Neural cell (in vitro differentiated cells): ENCODE results near the gene RGS4. TPM values are rescaled to one million over a fixed set of nuclear protein-coding genes. Genes with fewer than 3 reads are reported as not detected.

ENCODE experiments used
- H2AFZ ChIP-seq: fragments of 200-600, 300-800 bp; sonication (generic), shearing (Covaris generic); 2 replicates; pipeline ENCODE4 v1.6.0; 2014; ENCODE audit warnings: low read depth, mild to moderate bottlenecking, antibody characterized with exemption, low read length, moderate library complexity
- H3F3A ChIP-seq: fragments of 200-600 bp; shearing (Covaris generic); 2 replicates; pipeline ENCODE4 v1.6.1; 2016; ENCODE audit warnings: mild to moderate bottlenecking, moderate library complexity, mixed read lengths, antibody characterized with exemption, low read length; ENCODE audit not compliant: insufficient read depth, poor library complexity, severe bottlenecking
- H3K27ac ChIP-seq: fragments of 200-600, 300-800 bp; sonication (generic), shearing (Covaris generic); 2 replicates; pipeline ENCODE4 v1.5.1; 2014; ENCODE audit warnings: mild to moderate bottlenecking, low read length, moderate library complexity
- H3K27me3 ChIP-seq: fragments of 300-800, 200-600 bp; sonication (generic), shearing (Covaris generic); 2 replicates; pipeline ENCODE4 v1.6.0; 2014; ENCODE audit warnings: mild to moderate bottlenecking, low read depth, low read length, moderate library complexity; ENCODE audit not compliant: insufficient read depth
- H3K36me3 ChIP-seq: fragments of 300-800, 200-600 bp; sonication (generic), shearing (Covaris generic); 2 replicates; pipeline ENCODE4 v1.5.1; 2014; ENCODE audit warnings: mild to moderate bottlenecking, antibody characterized with exemption, low read length, moderate library complexity; ENCODE audit not compliant: insufficient read depth
- H3K4me2 ChIP-seq: fragments of 300-800, 200-600 bp; sonication (generic), shearing (Covaris generic); 2 replicates; pipeline ENCODE4 v1.6.0; 2014; ENCODE audit warnings: mild to moderate bottlenecking, low read length
- H3K4me3 ChIP-seq: fragments of 300-800, 200-600 bp; sonication (generic), shearing (Covaris generic); 2 replicates; pipeline ENCODE4 v1.5.1; 2014; ENCODE audit warnings: mild to moderate bottlenecking, low read length, moderate library complexity
- H3K79me2 ChIP-seq: fragments of 200-600 bp; shearing (Covaris generic); replicated peaks from 2 replicates; pipeline ENCODE4 v1.6.0; 2014; ENCODE audit warnings: mild to moderate bottlenecking, low read length, moderate library complexity; ENCODE audit not compliant: insufficient read depth
- H3K9ac ChIP-seq: fragments of 300-800, 200-600 bp; sonication (generic), shearing (Covaris generic); 2 replicates; pipeline ENCODE4 v1.6.1; 2016; ENCODE audit warnings: mild to moderate bottlenecking, low read length, mixed read lengths
- H3K9me2 ChIP-seq: fragments of 200-600 bp; shearing (Covaris generic); 2 replicates; pipeline ENCODE4 v1.6.1; 2016; ENCODE audit warnings: mild to moderate bottlenecking, low read length, mixed read lengths; ENCODE audit not compliant: insufficient read depth
- H3K9me3 ChIP-seq: fragments of 200-600, 300-800 bp; sonication (generic), shearing (Covaris generic); 2 replicates; pipeline ENCODE4 v1.6.1; 2016; ENCODE audit warnings: mild to moderate bottlenecking, mixed run types, low read length, moderate library complexity, mixed read lengths
- H4K20me1 ChIP-seq: fragments of 200-600 bp; shearing (Covaris generic); 2 replicates; pipeline ENCODE4 v1.6.1; 2016; ENCODE audit warnings: mild to moderate bottlenecking, mixed run types; ENCODE audit not compliant: insufficient read depth
- EP300 ChIP-seq: fragments of 450-650 bp; conservative IDR thresholded peaks from 2 replicates; pipeline ENCODE4 v1.6.1; 2014; ENCODE audit warnings: antibody characterized with exemption, mild to moderate bottlenecking, moderate library complexity; ENCODE audit not compliant: poor library complexity, severe bottlenecking
- EZH2 ChIP-seq: fragments of 200-600, 300-800 bp; shearing (Covaris generic), sonication (generic); IDR thresholded peaks from 2 replicates; pipeline ENCODE4 v1.6.1; 2014; ENCODE audit warnings: antibody characterized with exemption, low read length, borderline replicate concordance, mild to moderate bottlenecking; ENCODE audit not compliant: insufficient read depth, poor library complexity, severe bottlenecking
- MXI1 ChIP-seq: fragments of 450-650 bp; conservative IDR thresholded peaks from 2 replicates; pipeline ENCODE4 v1.6.1; 2014; ENCODE audit warnings: antibody characterized with exemption, mild to moderate bottlenecking; ENCODE audit not compliant: poor library complexity, severe bottlenecking
- POLR2AphosphoS5 ChIP-seq: IDR thresholded peaks from 2 replicates; pipeline ENCODE4 v1.6.1; 2012
- RAD21 ChIP-seq: fragments of 450-650 bp; conservative IDR thresholded peaks from 2 replicates; pipeline ENCODE4 v1.6.1; 2014; ENCODE audit warnings: antibody characterized with exemption, mild to moderate bottlenecking, moderate library complexity
- SMC3 ChIP-seq: fragments of 450-650 bp; conservative IDR thresholded peaks from 2 replicates; pipeline ENCODE4 v1.6.1; 2014; ENCODE audit warnings: antibody characterized with exemption, mild to moderate bottlenecking, moderate library complexity; ENCODE audit not compliant: poor library complexity
- TAF1 ChIP-seq: IDR thresholded peaks from 2 replicates; pipeline ENCODE4 v1.6.1; 2012; ENCODE audit warnings: low read depth
- polyA plus RNA-seq: library from polyadenylated mRNA; depleted of rRNA; stranded (reverse); fragments of >200 nt; gene quantifications from 2 replicates; pipeline ENCODE4 v1.2.3, GENCODE V29; 2014
- TF ChIP-seq, protein P1 (sequence below): IDR thresholded peaks from 2 replicates; pipeline ENCODE4 v1.6.1; 2012; ENCODE audit warnings: borderline replicate concordance
- TF ChIP-seq, protein P2 (sequence below): fragments of 450-650 bp; IDR thresholded peaks from 2 replicates; pipeline ENCODE4 v1.5.1; 2014; ENCODE audit warnings: antibody characterized with exemption, mild to moderate bottlenecking, moderate library complexity; ENCODE audit not compliant: poor library complexity, severe bottlenecking

RGS4 gene
- polyA plus RNA-seq, 1 donor from 2014 or later, result 1.6 TPM

DNA sequence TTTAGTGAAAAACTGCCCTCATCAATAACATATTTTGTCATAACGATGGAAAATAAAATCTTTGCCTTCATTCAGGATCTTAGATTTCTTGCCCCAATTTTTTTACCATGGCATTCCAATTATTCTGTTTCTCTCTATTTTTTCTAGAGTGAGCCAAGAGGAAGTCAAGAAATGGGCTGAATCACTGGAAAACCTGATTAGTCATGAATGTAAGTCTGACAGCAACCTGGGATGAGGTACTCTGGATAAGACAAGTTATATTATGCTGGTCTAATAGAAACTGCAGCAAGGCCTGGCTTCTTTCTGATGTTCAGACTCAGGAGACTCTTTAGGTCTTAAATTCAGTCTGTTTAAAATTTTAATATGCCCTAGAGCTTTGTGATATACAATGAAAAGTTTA lies 3.5 kb downstream of the RGS4 start:
- Histone ChIP-seq H3K9me3 (no peaks in the 10 kb centered on the region), H3F3A (no peaks in the 10 kb centered on the region), H3K27ac (no peak overlapping the region), H3K4me2 (no peak overlapping the region), H3K36me3 (no peaks in the 10 kb centered on the region), H3K4me3 (no peak overlapping the region), H3K27me3 (no peaks in the 10 kb centered on the region), H4K20me1 (no peaks in the 10 kb centered on the region), H3K9me2 (no peaks in the 10 kb centered on the region), H3K79me2 (no peaks in the 10 kb centered on the region), H2AFZ (no peak overlapping the region), H3K9ac (no peak overlapping the region)
- TF ChIP-seq, protein P1, sequence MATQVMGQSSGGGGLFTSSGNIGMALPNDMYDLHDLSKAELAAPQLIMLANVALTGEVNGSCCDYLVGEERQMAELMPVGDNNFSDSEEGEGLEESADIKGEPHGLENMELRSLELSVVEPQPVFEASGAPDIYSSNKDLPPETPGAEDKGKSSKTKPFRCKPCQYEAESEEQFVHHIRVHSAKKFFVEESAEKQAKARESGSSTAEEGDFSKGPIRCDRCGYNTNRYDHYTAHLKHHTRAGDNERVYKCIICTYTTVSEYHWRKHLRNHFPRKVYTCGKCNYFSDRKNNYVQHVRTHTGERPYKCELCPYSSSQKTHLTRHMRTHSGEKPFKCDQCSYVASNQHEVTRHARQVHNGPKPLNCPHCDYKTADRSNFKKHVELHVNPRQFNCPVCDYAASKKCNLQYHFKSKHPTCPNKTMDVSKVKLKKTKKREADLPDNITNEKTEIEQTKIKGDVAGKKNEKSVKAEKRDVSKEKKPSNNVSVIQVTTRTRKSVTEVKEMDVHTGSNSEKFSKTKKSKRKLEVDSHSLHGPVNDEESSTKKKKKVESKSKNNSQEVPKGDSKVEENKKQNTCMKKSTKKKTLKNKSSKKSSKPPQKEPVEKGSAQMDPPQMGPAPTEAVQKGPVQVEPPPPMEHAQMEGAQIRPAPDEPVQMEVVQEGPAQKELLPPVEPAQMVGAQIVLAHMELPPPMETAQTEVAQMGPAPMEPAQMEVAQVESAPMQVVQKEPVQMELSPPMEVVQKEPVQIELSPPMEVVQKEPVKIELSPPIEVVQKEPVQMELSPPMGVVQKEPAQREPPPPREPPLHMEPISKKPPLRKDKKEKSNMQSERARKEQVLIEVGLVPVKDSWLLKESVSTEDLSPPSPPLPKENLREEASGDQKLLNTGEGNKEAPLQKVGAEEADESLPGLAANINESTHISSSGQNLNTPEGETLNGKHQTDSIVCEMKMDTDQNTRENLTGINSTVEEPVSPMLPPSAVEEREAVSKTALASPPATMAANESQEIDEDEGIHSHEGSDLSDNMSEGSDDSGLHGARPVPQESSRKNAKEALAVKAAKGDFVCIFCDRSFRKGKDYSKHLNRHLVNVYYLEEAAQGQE, result no peak
- TF ChIP-seq EP300 (no peak), TAF1 (no peak), POLR2AphosphoS5 (no peak), MXI1 (no peak), RAD21 (no peak), SMC3 (no peak), EZH2 (no peak)
- TF ChIP-seq, protein P2, sequence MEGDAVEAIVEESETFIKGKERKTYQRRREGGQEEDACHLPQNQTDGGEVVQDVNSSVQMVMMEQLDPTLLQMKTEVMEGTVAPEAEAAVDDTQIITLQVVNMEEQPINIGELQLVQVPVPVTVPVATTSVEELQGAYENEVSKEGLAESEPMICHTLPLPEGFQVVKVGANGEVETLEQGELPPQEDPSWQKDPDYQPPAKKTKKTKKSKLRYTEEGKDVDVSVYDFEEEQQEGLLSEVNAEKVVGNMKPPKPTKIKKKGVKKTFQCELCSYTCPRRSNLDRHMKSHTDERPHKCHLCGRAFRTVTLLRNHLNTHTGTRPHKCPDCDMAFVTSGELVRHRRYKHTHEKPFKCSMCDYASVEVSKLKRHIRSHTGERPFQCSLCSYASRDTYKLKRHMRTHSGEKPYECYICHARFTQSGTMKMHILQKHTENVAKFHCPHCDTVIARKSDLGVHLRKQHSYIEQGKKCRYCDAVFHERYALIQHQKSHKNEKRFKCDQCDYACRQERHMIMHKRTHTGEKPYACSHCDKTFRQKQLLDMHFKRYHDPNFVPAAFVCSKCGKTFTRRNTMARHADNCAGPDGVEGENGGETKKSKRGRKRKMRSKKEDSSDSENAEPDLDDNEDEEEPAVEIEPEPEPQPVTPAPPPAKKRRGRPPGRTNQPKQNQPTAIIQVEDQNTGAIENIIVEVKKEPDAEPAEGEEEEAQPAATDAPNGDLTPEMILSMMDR, result no peak

DNA sequence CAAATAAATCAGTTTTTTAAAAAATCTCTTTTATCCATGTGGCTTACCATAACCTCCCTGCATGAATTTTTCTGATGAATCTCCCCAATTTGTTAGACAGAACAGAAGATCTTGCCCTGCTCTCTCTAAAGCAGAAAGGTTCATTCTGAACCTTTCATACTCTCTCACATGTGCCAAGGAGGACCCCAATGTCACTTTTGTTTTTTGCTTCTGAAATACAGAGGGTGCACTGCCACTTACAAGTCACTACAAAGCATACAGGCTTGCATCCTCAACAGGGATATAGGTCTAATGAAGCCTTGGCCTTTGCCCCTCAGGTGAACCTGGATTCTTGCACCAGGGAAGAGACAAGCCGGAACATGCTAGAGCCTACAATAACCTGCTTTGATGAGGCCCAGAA lies 4.8 kb downstream of the RGS4 start:
- Histone ChIP-seq H3K9ac (no peak overlapping the region), H3K4me3 (no peak overlapping the region), H4K20me1 (no peaks in the 10 kb centered on the region), H3K36me3 (no peaks in the 10 kb centered on the region), H3K79me2 (no peaks in the 10 kb centered on the region), H3K27ac (no peak overlapping the region), H3F3A (no peaks in the 10 kb centered on the region), H3K9me3 (no peaks in the 10 kb centered on the region), H3K9me2 (no peaks in the 10 kb centered on the region), H3K27me3 (no peaks in the 10 kb centered on the region), H2AFZ (no peak overlapping the region), H3K4me2 (no peak overlapping the region)
- TF ChIP-seq TAF1 (no peak), EZH2 (no peak), MXI1 (no peak), SMC3 (no peak), POLR2AphosphoS5 (no peak), EP300 (no peak), RAD21 (no peak)
- TF ChIP-seq, protein P2, result no peak
- TF ChIP-seq, protein P1, result no peak
